Cardiac fibroblast (primary cell): ENCODE data around the gene NPEPL1.
"Not testable (repeated sequence)": the region's sequence is repeated elsewhere in the genome, so short reads cannot be mapped to it uniquely, and the experiment has no call there.

Experiments
- DNase-seq, 2 donors: peaks; one replicate each; pipeline versions ENCODE4 v3.0.0 to v3.0.0-alpha.2; 2010; ENCODE audit warnings: low read depth in 2 of 2
- H3K4me3 ChIP-seq, 2 donors: replicated peaks in 1 of 2; 1 replicate in 1 of 2; 2 replicates in 1 of 2; pipeline ENCODE4 v1.5.1; 2011; ENCODE audit warnings: low read depth in 2 of 2, low read length in 2 of 2, mild to moderate bottlenecking in 2 of 2, moderate library complexity in 1 of 2
- TF ChIP-seq, protein P1 (sequence below): IDR thresholded peaks from one replicate; pipeline ENCODE4 v1.5.1; 2011; ENCODE audit warnings: low read depth, mild to moderate bottlenecking, low read length, inconsistent platforms

Gene NPEPL1

DNA sequence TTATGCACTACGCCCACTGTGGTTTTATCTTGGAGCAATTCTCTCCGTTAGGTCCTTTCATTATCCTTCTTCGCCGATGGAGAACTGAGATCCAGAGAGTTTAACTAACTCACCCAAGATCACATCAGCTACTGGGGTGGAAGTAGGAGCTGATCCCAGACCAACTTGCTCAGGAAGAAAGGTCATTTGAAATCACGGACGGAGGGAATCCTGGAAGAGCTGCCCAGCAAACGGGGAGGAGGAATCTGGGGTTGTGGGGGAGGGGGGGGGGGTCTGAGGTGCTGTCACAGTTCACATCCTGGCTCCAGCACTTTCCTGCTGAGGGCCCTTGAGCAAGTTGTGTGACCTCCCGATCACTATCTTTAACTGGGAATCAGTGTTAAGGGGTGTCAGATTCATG, 62.0 kb downstream of the NPEPL1 start:
- TF ChIP-seq, protein P1, sequence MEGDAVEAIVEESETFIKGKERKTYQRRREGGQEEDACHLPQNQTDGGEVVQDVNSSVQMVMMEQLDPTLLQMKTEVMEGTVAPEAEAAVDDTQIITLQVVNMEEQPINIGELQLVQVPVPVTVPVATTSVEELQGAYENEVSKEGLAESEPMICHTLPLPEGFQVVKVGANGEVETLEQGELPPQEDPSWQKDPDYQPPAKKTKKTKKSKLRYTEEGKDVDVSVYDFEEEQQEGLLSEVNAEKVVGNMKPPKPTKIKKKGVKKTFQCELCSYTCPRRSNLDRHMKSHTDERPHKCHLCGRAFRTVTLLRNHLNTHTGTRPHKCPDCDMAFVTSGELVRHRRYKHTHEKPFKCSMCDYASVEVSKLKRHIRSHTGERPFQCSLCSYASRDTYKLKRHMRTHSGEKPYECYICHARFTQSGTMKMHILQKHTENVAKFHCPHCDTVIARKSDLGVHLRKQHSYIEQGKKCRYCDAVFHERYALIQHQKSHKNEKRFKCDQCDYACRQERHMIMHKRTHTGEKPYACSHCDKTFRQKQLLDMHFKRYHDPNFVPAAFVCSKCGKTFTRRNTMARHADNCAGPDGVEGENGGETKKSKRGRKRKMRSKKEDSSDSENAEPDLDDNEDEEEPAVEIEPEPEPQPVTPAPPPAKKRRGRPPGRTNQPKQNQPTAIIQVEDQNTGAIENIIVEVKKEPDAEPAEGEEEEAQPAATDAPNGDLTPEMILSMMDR = no peak
- no peak for DNase-seq
- no peak overlapping the region for H3K4me3 ChIP-seq

DNA sequence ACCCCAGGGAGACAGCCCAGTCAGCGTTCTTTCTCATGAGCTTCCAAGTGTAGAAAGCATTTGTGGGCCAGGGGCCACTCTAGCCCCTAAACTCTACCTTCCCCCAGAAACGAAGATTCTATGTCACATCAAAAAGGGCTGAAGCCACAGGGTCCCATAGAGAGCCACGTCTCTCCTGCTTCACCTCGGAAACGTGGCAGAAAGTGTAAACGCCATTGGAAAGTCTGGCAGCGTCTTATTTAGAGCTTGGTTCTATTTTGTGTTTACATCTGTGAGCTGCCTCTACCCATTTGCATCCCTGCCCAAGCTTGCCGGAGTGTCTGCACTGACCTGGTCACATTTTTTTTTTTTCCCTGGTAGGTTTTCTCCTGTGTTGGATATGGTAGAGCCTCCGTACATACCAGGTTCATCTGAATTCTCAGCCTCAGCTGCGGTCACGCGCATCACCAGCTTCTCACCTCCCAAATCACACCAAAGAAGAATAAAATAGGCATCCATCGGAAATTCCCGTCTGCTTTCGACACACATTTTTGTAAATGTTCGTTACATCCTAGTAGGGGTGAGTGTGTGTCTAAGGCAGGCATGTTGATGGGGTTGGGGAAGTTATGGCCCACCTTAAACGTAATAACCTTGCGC, 62.6 kb downstream of the NPEPL1 start:
- no peak for DNase-seq
- H3K4me3 ChIP-seq = no peak overlapping the region
- TF ChIP-seq, protein P1 = no peak

DNA sequence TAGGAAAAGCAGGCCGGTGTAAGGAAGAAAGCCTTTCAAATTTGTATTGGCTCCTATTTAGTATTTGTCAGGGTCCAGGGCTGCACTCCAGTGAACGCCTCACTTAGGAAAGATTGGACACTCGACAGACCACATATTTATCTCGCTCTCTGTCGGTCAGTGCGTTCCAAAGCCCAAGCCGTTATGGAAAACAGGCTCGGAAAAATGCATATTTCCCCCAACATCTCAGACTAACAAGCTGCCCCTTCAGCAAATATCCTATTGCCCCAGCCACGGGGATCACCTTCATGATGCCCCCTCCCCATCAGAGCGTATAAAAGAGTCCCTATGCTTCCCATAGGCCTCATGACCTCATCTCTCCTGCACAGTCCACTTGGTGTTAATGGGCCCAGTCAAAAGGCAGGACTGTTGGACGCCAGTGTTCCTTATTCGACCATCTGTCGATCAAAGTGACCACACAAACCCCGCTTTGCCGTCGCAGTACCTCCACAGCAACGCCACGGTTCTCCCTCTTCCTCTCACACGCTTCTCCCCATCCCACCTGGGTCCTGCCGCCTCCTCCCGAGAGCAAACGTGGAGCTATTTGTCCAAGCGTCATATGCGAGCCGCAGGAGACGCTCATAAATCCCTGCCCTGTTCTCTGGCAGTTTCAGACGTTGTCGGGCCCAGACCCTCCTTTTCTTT, 63.3 kb downstream of the NPEPL1 start:
- TF ChIP-seq, protein P1 = no peak
- H3K4me3 ChIP-seq = no peak overlapping the region
- DNase-seq = no peak

DNA sequence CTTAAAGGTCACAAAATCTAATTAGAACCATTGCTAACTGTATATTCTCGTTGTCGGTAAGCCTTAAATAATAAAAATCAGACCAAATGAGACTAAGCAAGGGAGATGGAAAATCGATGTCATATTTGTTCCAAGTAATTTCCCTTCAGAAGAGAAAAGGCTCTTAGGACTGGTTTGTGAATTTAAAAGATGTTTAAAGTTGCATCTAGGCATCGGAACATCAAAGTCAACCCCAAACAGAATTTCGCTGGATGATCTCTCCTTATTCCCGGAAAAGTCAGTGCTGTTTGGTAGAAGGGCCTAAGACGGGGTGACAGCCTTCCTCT, 63.8 kb downstream of the NPEPL1 start:
- DNase-seq = no peak
- H3K4me3 ChIP-seq = no peak overlapping the region
- TF ChIP-seq, protein P1 = no peak

DNA sequence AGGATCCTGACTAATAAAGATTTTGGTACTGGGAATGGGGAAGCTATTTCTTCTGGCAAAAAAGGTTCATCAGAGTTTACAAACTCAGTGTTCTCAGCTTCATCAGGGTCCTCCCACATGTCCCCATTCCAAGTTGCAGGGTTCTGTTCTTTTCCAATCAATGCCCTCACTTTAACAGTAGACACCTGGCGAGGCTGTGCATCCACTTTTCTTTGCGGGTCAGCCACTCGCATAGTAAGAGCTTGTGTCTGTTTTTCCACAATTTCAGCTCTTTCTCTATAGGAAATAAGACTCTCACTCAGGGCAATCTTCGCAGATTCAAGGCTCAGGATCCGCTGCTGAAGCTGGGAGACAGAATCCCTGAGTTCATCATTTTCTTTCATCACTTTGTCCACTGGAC, 65.0 kb downstream of the NPEPL1 start:
- not testable (repeated sequence) for DNase-seq, H3K4me3 ChIP-seq

DNA sequence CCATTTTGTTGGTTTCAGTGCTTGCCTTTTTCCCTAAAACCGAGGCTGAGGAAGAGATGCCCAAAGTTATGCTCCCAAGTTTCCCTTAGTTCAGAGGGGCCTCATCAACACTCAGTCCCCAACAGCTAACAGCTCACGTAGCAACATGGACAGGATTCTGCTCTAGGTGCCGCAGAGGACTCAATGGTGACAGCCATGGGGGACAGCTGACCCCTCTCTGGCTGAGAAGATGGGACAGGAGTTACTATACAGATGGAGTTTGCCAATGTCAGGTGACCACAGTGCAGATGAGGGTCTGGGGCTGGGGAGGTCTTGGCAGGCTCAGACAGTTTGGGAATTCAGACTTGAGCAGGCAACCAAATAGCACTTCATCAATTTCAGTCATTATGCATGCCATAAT, 67.3 kb downstream of the NPEPL1 start:
- TF ChIP-seq, protein P1 = no peak
- H3K4me3 ChIP-seq = no peak overlapping the region
- DNase-seq = no peak

DNA sequence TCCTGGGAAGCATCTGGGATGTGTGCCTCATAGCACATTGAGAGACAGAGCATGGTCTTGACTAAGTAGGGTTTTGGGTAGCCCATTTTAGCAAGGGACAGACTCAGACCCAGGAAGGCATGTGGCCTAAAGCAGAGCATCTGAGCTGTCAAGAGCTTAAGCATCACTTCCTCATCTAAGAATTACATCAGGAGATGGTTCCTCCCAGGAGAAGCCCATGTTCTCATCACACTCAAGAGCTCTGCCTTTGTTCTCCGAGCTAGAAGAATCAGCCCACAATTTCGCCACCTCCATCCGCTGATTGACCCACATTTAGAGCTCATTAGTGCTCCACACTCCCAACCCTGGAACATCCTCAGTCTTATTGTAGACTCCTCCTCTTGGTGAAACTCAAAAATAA, 68.3 kb downstream of the NPEPL1 start:
- no peak overlapping the region for H3K4me3 ChIP-seq
- DNase-seq = no peak
- TF ChIP-seq, protein P1 = no peak
